Right renal pelvis (tissue), 4 donors: ENCODE data around the gene OR5B21. TPM values are rescaled to one million over a fixed set of nuclear protein-coding genes. Genes with fewer than 3 reads are reported as not detected.

Experiments used
- DNase-seq, 4 donors: peaks; one replicate each; pipeline ENCODE4 v3.0.0-alpha.2; 2013; ENCODE audit warnings: low read depth in 4 of 4, low spot score in 3 of 4, missing footprints in 1 of 4
- polyA plus RNA-seq, 4 donors: library from polyadenylated mRNA; unstranded; fragments of 120-200 nt; gene quantifications; one replicate each; pipeline ENCODE4 v1.2.1, GENCODE V29; 2013; ENCODE audit not compliant: insufficient read length in 4 of 4

Gene OR5B21
- polyA plus RNA-seq, 4 donors: not detected

DNA sequence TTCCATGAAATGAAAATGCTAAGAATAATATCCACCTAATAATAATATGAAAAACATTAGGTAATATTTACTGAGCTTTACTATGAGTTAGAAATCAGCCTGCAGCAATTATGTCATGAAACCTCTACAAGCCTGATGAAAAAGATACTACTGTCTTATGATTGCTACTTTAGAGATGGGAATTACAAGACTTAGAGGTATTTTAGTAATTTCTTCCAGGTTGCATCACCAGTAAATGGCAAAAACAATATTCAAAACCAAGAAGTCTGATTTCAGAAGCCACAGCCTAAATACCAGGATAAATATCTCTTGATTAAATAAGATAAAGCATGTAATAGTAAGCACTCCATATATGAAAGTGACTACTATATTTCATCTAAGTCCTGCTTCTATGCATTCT lies 13.8 kb downstream of the OR5B21 start:
- no peak for DNase-seq

DNA sequence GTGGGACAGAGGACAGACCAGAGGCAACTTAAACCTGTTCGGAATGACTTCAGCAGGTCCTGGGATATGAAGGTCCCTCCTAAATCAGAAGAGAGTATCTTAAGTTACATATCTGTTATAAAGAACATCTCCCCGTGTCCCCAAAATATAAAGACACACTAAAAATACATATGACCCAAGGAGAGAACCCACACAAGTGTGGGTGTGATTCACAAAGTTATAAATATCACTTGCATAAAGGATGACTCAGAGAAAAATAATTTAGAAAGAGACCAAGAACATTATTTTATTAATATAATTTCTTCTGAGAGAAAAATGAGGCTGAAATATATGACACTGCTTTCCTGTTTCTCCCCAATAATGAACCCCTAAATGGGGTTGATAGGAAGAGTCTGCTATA lies 14.2 kb downstream of the OR5B21 start:
- no peak for DNase-seq

DNA sequence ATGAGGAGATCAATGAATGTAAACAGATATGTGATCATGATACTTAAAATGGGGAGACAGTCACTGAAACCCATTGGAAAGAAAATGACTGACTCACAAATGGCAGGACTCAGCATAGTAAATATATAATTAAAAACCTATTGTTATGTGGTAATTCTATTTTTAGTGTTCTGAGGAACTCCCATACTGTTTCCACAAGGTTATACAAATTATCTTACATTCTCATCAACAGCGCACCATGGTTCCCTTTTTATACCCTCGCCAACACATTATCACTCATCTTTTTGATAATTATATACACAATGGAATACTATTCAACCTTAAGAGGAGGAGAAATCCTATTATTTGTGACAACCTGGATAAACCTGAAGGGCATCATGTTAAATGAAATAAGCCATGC lies 17.1 kb downstream of the OR5B21 start:
- DNase-seq: no peak

DNA sequence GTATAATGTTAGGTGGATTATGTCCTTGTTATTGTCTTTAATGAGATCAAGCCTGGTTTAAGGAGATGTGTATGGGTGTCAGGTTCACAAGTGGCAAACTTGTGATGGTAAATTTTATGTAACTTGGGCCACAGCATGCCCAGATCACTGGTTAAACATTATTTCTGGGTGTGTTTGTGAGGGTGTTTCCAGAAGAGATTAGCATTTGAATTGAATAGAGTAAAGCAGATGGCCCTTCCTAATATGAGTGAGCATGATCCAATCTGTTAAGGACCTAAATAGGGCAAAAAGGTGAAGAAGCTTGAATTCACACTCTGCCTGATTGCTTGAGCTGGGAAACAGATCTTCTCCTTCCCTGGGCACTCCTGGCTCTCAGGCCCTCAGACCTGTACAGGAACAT lies 20.7 kb downstream of the OR5B21 start:
- DNase-seq: no peak

DNA sequence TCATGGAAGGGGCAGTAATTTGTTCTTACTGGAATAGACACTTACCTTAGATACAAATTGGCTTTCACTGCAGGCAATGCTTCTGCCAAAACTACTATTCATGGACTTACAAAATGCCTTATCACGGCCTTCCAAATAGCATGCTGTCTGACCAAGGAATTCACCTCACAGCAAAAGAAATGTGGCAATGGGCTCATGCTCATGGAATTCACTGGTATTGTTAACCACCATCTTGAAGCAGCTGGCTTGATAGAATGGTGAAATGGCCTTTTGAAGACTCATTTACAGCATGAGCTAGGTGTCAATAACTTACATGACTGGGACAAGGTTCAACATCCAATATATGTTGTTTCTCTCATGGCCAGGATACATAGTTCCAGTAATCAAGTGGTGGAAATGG lies 21.9 kb downstream of the OR5B21 start:
- DNase-seq: no peak

DNA sequence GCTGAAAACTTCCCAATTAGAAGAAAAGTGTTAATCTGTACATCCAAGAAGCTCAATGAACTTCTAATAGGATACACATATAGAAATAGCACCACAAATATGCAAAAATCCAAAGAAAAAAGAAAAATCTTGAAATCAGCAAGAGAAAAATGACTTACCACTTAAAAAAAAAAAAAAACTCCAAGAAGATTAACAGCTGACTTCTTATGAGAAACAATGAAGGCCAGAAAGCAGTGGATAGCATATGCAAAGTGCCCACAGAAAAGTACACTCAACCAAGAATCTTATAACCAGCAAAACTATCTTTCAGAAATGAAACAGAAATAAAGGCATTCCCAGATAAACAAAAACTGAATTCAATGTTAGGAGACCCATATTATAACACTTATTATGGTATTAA lies 36.0 kb downstream of the OR5B21 start:
- no peak for DNase-seq

DNA sequence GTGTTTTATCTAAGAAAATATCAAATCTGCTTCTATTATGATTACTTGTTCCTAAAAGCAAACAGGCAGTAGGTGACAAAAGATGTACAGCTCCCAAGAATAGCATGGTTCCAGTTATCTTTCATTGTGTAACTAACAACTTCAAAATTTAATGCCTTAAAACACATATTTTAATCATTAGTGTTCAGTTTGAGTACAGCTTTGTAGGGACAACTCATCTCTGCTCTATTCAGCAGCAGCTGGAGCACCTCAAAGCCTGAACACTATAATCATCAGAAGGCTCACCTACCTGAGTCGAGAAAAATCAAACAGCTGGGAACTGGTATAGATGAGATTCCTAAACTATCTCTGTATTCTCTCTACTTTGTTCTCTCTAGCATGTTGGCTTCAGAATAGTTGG lies 41.6 kb downstream of the OR5B21 start:
- DNase-seq: no peak

DNA sequence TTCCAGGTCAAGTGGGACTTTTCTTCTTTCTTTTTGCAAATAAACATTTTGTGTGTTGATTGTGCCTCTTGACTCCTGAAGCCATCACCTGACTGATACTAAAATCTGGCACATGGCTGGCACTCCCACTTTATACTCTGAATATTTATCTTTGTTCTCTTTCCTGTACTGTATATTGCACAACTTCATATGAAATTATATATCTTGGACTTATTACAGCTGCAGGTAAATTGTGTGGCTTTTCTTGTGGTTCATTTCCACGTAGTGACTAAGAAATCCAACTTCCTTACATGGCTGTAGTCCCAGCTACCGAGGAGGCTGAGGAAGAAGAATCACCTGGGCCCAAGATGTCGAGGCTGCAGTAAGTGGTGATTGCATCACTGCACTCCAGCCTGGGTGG lies 42.2 kb downstream of the OR5B21 start:
- no peak for DNase-seq

Other genes starting within 250 kb of the OR5B21 start
- not detected for gene OR10W1, start 239.8 kb downstream of the OR5B21 start, polyA plus RNA-seq
- gene OR5B17, start 149.0 kb downstream of the OR5B21 start, polyA plus RNA-seq: not detected
- gene OR5B3, start 101.2 kb downstream of the OR5B21 start, polyA plus RNA-seq: not detected
- gene OR5B2, start 80.0 kb downstream of the OR5B21 start, polyA plus RNA-seq: under 1 TPM in 1 of 4 donors, not detected in 3; 0.03 TPM
- not detected for gene OR5B12, start 65.9 kb downstream of the OR5B21 start, polyA plus RNA-seq
- gene LPXN, start 67.8 kb upstream of the OR5B21 start, polyA plus RNA-seq: 1 to 10 TPM; 7.3 to 8.2 (median 7.7) TPM
- gene ZFP91, start 71.0 kb upstream of the OR5B21 start, polyA plus RNA-seq: 10 to 100 TPM; 55.3 to 72.5 (median 69.5) TPM
- gene CNTF, start 114.6 kb upstream of the OR5B21 start, polyA plus RNA-seq: 1 to 10 TPM in 3 of 4 donors, under 1 TPM in 1; 0.97 to 1.5 (median 1.2) TPM
- 100 to 1,000 TPM; 138 to 199 (median 158) TPM for gene GLYAT, start 223.8 kb upstream of the OR5B21 start, polyA plus RNA-seq